Lower leg skin (tissue), 3 donors: Measurements from ENCODE around the gene SSH2.

Experiments used
- CTCF ChIP-seq, 3 donors: fragments of 450-650 bp; IDR thresholded peaks; one replicate each; pipeline ENCODE4 v1.5.1; 2016; ENCODE audit warnings: antibody characterized with exemption in 3 of 3, mild to moderate bottlenecking in 3 of 3, moderate library complexity in 2 of 3
- POLR2A ChIP-seq, 2 donors: fragments of 450-650 bp; IDR thresholded peaks; one replicate each; pipeline ENCODE4 v1.6.1; 2016 to 2017; ENCODE audit warnings: antibody characterized with exemption in 2 of 2, mild to moderate bottlenecking in 1 of 2, moderate library complexity in 1 of 2

- TF ChIP-seq CTCF (IDR thresholded peaks at IDR 0.05) = no peak
- TF ChIP-seq POLR2A (IDR thresholded peaks at IDR 0.05) = no peak
Measured at GRCh38 chr17:29933379-29933778, 3.4 kb upstream of the SSH2 start.
